A549 (cell line): Measurements from ENCODE around the gene CCDC106. TPM values are rescaled to one million over a fixed set of nuclear protein-coding genes. Genes with fewer than 3 reads are reported as not detected.

Experiments
- ATAC-seq, 2 experiments: fragments of 200-7000 bp in 1 of 2; fragments of >200 bp in 1 of 2; cut with Nextera tagmentation in 1 of 2; cut with Tn5 transposase in 1 of 2; 3 replicates each; pipeline versions ENCODE4 v1.8.0 to v1.9.1; 2018 to 2020; ENCODE audit warnings: mild to moderate bottlenecking in 1 of 2, moderate library complexity in 1 of 2
- CTCF ChIA-PET: fragments of 300-600 bp; sonication (Branson Sonifier 250); formaldehyde crosslinking; extraction: SDS; loops from one replicate; lab custom pipeline; 2021; ENCODE audit warnings: antibody characterized with exemption, inconsistent platforms; lab: Yijun Ruan, JAX
- POLR2A ChIA-PET: fragments of 350-600 bp; formaldehyde crosslinking; extraction: SDS; loops from one replicate; lab custom pipeline; 2021; ENCODE audit warnings: antibody characterized with exemption, inconsistent platforms; lab: Yijun Ruan, JAX
- DNase-seq, 2 experiments: peaks; one replicate each; pipeline versions ENCODE4 v3.0.0 to v3.0.0-alpha.2; 2011 to 2016; ENCODE audit warnings: low read depth in 1 of 2, low spot score in 1 of 2
- FAIRE-seq: peaks from 2 replicates; lab custom pipeline; 2011; peaks lifted over from hg19 to GRCh38; lab: Jason Lieb, UNC
- H3K27ac ChIP-seq, 2 experiments: fragments of >200 bp; sonication (Bioruptor Twin); formaldehyde crosslinking; 3 replicates each; pipeline ENCODE4 v1.5.1; 2016 to 2017
- H3K4me1 ChIP-seq: fragments of >200 bp; sonication (Bioruptor Twin); formaldehyde crosslinking; 3 replicates; pipeline ENCODE4 v1.6.1; 2016
- H3K4me2 ChIP-seq: fragments of >200 bp; sonication (Bioruptor Twin); formaldehyde crosslinking; 3 replicates; pipeline ENCODE4 v1.6.1; 2016
- H3K4me3 ChIP-seq: fragments of >200 bp; sonication (Bioruptor Twin); formaldehyde crosslinking; 3 replicates; pipeline ENCODE4 v1.5.1; 2016
- H3K9me3 ChIP-seq: fragments of >200 bp; sonication (Bioruptor Twin); formaldehyde crosslinking; 3 replicates; pipeline ENCODE4 v1.6.1; 2016
- BHLHE40 ChIP-seq: IDR thresholded peaks from 2 replicates; pipeline ENCODE4 v1.6.1; 2012; ENCODE audit warnings: low read depth, low read length, inconsistent platforms
- CBX8 ChIP-seq: fragments of 200-600 bp; sonication (generic); IDR thresholded peaks from 2 replicates; pipeline ENCODE4 v1.6.1; 2016
- CEBPB ChIP-seq, 2 experiments: fragments of >200 bp in 1 of 2; sonication (Bioruptor Twin) in 1 of 2; formaldehyde crosslinking in 1 of 2; IDR thresholded peaks; 2 replicates each; pipeline ENCODE4 v1.6.1; 2012 to 2016
- CHD4 ChIP-seq: fragments of 200-600 bp; sonication (generic); IDR thresholded peaks from 2 replicates; pipeline ENCODE4 v1.6.1; 2016; ENCODE audit warnings: antibody characterized with exemption, mild to moderate bottlenecking, borderline replicate concordance
- EHF ChIP-seq: fragments of 250-450 bp; sonication (Bioruptor Pico); IDR thresholded peaks from 2 replicates; pipeline ENCODE4 v1.5.0; 2020; ENCODE audit warnings: mild to moderate bottlenecking
- EHMT2 ChIP-seq: fragments of 200-600 bp; sonication (generic); IDR thresholded peaks from 2 replicates; pipeline ENCODE4 v1.6.1; 2016; ENCODE audit warnings: antibody characterized with exemption, low read depth, mild to moderate bottlenecking, moderate library complexity
- FOSB ChIP-seq: fragments of 250-450 bp; sonication (Bioruptor Pico); IDR thresholded peaks from 2 replicates; pipeline ENCODE4 v1.5.0; 2020; ENCODE audit warnings: mild to moderate bottlenecking, moderate library complexity
- HOXB5 ChIP-seq: fragments of 250-450 bp; sonication (Bioruptor Pico); IDR thresholded peaks from 2 replicates; pipeline ENCODE4 v1.5.0; 2020; ENCODE audit warnings: mild to moderate bottlenecking, moderate library complexity
- KDM5A ChIP-seq: fragments of 200-600 bp; sonication (generic); IDR thresholded peaks from 2 replicates; pipeline ENCODE4 v1.6.1; 2016; ENCODE audit warnings: antibody characterized with exemption, mild to moderate bottlenecking
- MAFK ChIP-seq: fragments of 450-650 bp; IDR thresholded peaks from 2 replicates; pipeline ENCODE4 v1.6.1; 2014; ENCODE audit not compliant: partially characterized antibody
- MAZ ChIP-seq: fragments of 150-350 bp; IDR thresholded peaks from 2 replicates; pipeline ENCODE4 v1.6.1; 2014; ENCODE audit warnings: antibody characterized with exemption, low read depth, low read length, borderline replicate concordance
- MYC ChIP-seq: IDR thresholded peaks from 2 replicates; pipeline ENCODE4 v1.6.1; 2012; ENCODE audit warnings: mild to moderate bottlenecking, inconsistent platforms, low read length, improper control_type of control experiment, borderline replicate concordance
- NPAS2 ChIP-seq: fragments of 250-450 bp; sonication (Bioruptor Pico); IDR thresholded peaks from 2 replicates; pipeline ENCODE4 v1.8.0; 2022; ENCODE audit warnings: mild to moderate bottlenecking, moderate library complexity, borderline replicate concordance
- PHF8 ChIP-seq: fragments of 200-600 bp; sonication (generic); IDR thresholded peaks from 2 replicates; pipeline ENCODE4 v1.6.1; 2016; ENCODE audit warnings: low read depth, mild to moderate bottlenecking, antibody characterized with exemption, moderate library complexity, borderline replicate concordance
- POLR2A ChIP-seq: IDR thresholded peaks from 2 replicates; pipeline ENCODE4 v1.6.1; 2012; ENCODE audit warnings: mild to moderate bottlenecking, low read length
- RAD21 ChIP-seq, 2 experiments: fragments of >200 bp in 1 of 2; sonication (Bioruptor Twin) in 1 of 2; formaldehyde crosslinking in 1 of 2; IDR thresholded peaks in 1 of 2; conservative IDR thresholded peaks in 1 of 2; 2 replicates in 1 of 2; 3 replicates in 1 of 2; pipeline ENCODE4 v1.6.1; 2012 to 2018; ENCODE audit warnings: inconsistent platforms in 1 of 2
- RARB ChIP-seq: fragments of 250-450 bp; sonication (Bioruptor Pico); IDR thresholded peaks from 2 replicates; pipeline ENCODE4 v1.8.0; 2021; ENCODE audit warnings: mild to moderate bottlenecking, moderate library complexity
- RFX5 ChIP-seq: fragments of 450-650 bp; IDR thresholded peaks from 2 replicates; pipeline ENCODE4 v1.7.1; 2014; ENCODE audit warnings: antibody characterized with exemption, mild to moderate bottlenecking, moderate library complexity
- SREBF2 ChIP-seq: fragments of 450-650 bp; IDR thresholded peaks from 2 replicates; pipeline ENCODE4 v1.6.1; 2014; ENCODE audit warnings: mild to moderate bottlenecking, moderate library complexity
- TFCP2L1 ChIP-seq: fragments of 250-450 bp; sonication (Bioruptor Pico); IDR thresholded peaks from 2 replicates; pipeline ENCODE4 v1.5.0; 2021; ENCODE audit warnings: mild to moderate bottlenecking
- TP53 ChIP-seq: fragments of 250-450 bp; sonication (Bioruptor Pico); IDR thresholded peaks from 2 replicates; pipeline ENCODE4 v1.5.0; 2021; ENCODE audit warnings: mild to moderate bottlenecking, moderate library complexity
- ZFP36 ChIP-seq: fragments of 450-650 bp; IDR thresholded peaks from 2 replicates; pipeline ENCODE4 v1.6.1; 2014; ENCODE audit warnings: borderline replicate concordance; ENCODE audit not compliant: partially characterized antibody
- WGBS: methylation state at CpG from one replicate; pipeline ENCODE4 v1.1.6; 2017; ENCODE audit errors: missing lambda C conversion rate; 5-methylcytosine and 5-hydroxymethylcytosine counted together
- polyA plus RNA-seq, 4 experiments: library from polyadenylated mRNA; depleted of rRNA in 3 of 4; stranded (reverse); fragments of >200 nt; fragmentation: RNase III in 1 of 4; extraction: RNeasy Plus Mini Kit Qiagen cat#74134 plus additional on column Dnase treatment in 1 of 4; gene quantifications; 2 replicates in 3 of 4; 3 replicates in 1 of 4; pipeline ENCODE4 v1.2.3, GENCODE V29; 2011 to 2017
- TF ChIP-seq, protein P1 (sequence below): IDR thresholded peaks from 2 replicates; pipeline ENCODE4 v1.6.1; 2012
- TF ChIP-seq, protein P2 (sequence below): IDR thresholded peaks from 2 replicates; pipeline ENCODE4 v1.6.1; 2012; ENCODE audit warnings: low read depth, borderline replicate concordance
- TF ChIP-seq, protein P3 (sequence below): fragments of >200 bp; sonication (Bioruptor Twin); formaldehyde crosslinking; IDR thresholded peaks from 2 replicates; pipeline ENCODE4 v1.6.1; 2016
- TF ChIP-seq, protein P4 (sequence below): fragments of >200 bp; sonication (Bioruptor Twin); formaldehyde crosslinking; IDR thresholded peaks from 3 replicates; pipeline ENCODE4 v1.5.1; 2016

CCDC106 gene
- polyA plus RNA-seq, 2 of the 4 experiments (the other 2 are of a cell fraction), result 5.2 to 17.6 TPM

DNA sequence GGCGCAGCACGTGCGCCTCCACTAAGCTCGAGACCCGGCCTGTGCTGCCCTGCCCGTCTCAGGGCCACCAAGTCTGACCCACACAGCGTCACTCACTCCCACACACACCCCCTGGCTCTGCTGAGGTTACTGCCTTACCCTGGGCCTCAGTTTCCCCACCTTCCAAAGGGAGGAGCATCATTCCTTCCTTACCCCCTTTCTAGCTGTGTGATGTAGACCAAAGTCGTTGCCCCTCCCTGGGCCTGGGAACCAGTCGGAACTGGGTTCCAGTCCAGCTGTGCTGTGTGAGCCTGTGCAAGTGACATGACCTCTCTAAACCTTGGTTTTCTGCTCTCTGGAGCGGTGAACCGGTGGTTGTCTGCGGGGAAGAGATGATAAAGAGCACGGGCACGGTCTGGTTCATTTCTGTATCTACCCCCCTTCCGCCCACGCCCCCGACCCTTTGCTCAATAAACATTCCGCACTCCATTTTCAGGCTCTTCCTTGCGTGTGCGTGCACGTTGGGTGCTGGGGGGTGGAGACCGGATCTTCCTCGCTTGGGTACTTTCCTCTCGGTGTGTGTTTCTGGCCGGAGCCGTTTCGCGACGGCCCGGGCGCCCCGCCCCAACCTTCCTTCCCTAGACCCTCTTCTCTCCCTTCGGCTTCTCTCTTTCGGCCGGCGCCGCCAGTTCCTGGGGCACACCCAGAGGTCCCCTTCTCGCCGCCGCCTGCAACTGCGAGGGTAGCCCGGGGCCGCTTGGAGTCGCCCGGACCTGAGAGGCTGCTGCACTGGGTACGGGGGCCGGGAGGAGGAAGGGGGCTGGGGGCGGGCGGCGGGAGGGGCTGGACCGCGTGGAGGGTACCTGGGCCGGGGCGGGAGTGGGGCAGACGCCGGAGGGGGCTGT lies 4.8 kb upstream of the CCDC106 start, which contains the start of gene ZNF581 (continued):
- TF ChIP-seq, protein P1, sequence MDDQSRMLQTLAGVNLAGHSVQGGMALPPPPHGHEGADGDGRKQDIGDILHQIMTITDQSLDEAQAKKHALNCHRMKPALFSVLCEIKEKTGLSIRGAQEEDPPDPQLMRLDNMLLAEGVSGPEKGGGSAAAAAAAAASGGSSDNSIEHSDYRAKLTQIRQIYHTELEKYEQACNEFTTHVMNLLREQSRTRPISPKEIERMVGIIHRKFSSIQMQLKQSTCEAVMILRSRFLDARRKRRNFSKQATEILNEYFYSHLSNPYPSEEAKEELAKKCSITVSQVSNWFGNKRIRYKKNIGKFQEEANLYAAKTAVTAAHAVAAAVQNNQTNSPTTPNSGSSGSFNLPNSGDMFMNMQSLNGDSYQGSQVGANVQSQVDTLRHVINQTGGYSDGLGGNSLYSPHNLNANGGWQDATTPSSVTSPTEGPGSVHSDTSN, result peak; percentile 93
- no peak for TF ChIP-seq CBX8
- no peak for TF ChIP-seq EHMT2
- TF ChIP-seq, protein P2, sequence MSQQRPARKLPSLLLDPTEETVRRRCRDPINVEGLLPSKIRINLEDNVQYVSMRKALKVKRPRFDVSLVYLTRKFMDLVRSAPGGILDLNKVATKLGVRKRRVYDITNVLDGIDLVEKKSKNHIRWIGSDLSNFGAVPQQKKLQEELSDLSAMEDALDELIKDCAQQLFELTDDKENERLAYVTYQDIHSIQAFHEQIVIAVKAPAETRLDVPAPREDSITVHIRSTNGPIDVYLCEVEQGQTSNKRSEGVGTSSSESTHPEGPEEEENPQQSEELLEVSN, result peak; percentile 41; the same call in 1 of the 2 replicates
- TF ChIP-seq MYC, result peak; percentile 69
- TF ChIP-seq SREBF2, result no peak
- TF ChIP-seq, protein P3, sequence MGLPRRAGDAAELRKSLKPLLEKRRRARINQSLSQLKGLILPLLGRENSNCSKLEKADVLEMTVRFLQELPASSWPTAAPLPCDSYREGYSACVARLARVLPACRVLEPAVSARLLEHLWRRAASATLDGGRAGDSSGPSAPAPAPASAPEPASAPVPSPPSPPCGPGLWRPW, result no peak

DNA sequence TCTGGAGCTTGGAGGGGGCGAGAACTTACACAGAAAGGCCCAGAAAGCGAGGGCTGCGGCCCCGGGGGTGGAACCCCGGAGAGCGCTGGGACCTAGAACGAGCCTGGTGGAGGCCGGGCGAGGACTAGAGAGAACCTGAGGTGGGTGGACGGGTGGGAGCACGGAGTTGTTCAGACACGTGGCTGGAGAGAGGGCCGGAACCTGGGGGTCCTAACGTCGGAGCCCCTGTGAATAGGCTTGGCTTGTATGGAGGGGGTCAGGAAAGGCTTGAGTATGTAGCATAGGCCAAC lies 4.2 kb upstream of the CCDC106 start:
- FAIRE-seq (no peak), DNase-seq (no peak), ATAC-seq (peak in 1 of 2 experiments; percentile 1; a peak in 3 of 6 replicates)
- Histone ChIP-seq H3K4me1 (peaks cover 41% of the 10 kb centered on the region), H3K4me3 (peak overlapping the region; percentile 63), H3K4me2 (peak overlapping the region; percentile 100), H3K27ac (peak overlapping the region; percentile 92 to 97), H3K9me3 (no peaks in the 10 kb centered on the region)
- CTCF ChIA-PET, result interaction anchor here (3.1 to 6.3 kb wide), 3 partner anchors 9 to 11 kb away, joined by 11 to 70 read pairs (median 21); no protein-coding TSS in a partner anchor
- POLR2A ChIA-PET, result interaction anchor here (4.1 kb wide), 1 partner anchor 10 kb away, joined by 25 read pairs; the partner anchor contains the start of gene U2AF2
- TF ChIP-seq RFX5 (no peak), TFCP2L1 (no peak), PHF8 (0 out of 2 replicates have a peak, but pooled peaks have one; percentile 19), KDM5A (0 out of 2 replicates have a peak, but pooled peaks have one; percentile 8)
- under 1% methylated on average over 15 of the region's 15 CpGs for WGBS

DNA sequence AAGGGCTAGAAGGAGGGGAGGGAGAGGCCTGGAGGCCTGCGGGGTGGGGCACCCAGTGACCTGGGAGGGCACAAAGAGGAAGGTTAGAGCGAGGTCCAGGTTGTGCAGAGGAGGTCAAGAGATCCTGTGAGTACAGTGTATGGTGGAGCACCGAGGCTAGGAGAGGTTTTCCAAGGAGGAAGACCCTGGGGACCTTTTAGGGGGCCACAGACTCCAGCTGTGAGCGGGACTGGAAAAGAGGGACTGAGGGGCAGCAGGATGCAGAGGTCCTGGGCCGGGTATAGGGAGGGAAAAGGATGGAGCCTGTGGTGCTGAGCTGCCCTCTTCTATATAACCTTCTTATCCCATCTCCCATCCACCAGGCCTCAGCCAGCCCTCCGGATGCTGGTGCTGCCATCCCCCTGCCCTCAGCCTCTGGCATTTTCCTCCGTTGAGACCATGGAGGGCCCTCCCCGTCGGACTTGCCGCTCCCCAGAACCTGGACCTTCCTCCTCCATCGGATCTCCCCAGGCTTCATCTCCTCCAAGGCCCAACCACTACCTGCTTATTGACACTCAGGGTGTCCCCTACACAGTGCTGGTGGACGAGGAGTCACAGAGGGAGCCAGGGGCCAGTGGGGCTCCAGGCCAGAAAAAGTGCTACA lies 3.7 kb upstream of the CCDC106 start:
- POLR2A ChIA-PET, result interaction anchor here (4.1 kb wide), 1 partner anchor 10 kb away, joined by 25 read pairs; the partner anchor contains the start of gene U2AF2
- TF ChIP-seq RARB (CRISPR knock-in tag) (no peak), FOSB (CRISPR knock-in tag) (no peak), RAD21 (conservative IDR thresholded peaks at IDR 0.05 in 1 of 2, IDR thresholded peaks at IDR 0.05 in 1 of 2) (no peak), ZFP36 (no peak), KDM5A (no peak), MAFK (no peak), BHLHE40 (no peak), HOXB5 (CRISPR knock-in tag) (no peak), CHD4 (no peak), RFX5 (no peak), CEBPB (IDR thresholded peaks at IDR 0.05) (no peak), EHF (CRISPR knock-in tag) (no peak), TFCP2L1 (no peak), MAZ (no peak), TP53 (CRISPR knock-in tag) (no peak), POLR2A (no peak), NPAS2 (CRISPR knock-in tag) (no peak)
- TF ChIP-seq, protein P4, sequence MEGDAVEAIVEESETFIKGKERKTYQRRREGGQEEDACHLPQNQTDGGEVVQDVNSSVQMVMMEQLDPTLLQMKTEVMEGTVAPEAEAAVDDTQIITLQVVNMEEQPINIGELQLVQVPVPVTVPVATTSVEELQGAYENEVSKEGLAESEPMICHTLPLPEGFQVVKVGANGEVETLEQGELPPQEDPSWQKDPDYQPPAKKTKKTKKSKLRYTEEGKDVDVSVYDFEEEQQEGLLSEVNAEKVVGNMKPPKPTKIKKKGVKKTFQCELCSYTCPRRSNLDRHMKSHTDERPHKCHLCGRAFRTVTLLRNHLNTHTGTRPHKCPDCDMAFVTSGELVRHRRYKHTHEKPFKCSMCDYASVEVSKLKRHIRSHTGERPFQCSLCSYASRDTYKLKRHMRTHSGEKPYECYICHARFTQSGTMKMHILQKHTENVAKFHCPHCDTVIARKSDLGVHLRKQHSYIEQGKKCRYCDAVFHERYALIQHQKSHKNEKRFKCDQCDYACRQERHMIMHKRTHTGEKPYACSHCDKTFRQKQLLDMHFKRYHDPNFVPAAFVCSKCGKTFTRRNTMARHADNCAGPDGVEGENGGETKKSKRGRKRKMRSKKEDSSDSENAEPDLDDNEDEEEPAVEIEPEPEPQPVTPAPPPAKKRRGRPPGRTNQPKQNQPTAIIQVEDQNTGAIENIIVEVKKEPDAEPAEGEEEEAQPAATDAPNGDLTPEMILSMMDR, result no peak
- Histone ChIP-seq H3K9me3 (no peaks in the 10 kb centered on the region), H3K4me2 (peak overlapping the region; percentile 100), H3K4me3 (peak overlapping the region; percentile 63), H3K4me1 (peaks cover 45% of the 10 kb centered on the region), H3K27ac (peak overlapping the region; percentile 92 to 97)
- no peak for ATAC-seq
- no peak for DNase-seq
- 49% methylated on average over 12 of the region's 12 CpGs for WGBS
- no peak for FAIRE-seq
- CTCF ChIA-PET, result interaction anchor here (3.1 to 6.3 kb wide), 4 partner anchors 7 to 11 kb away, joined by 11 to 70 read pairs (median 27); no protein-coding TSS in a partner anchor
